NB4 (cell line): ENCODE results near the gene GARNL3.

Experiments used
- CTCF ChIP-seq: IDR thresholded peaks from one replicate; pipeline ENCODE4 v1.5.1; 2012; ENCODE audit warnings: low read depth, low read length
- POLR2A ChIP-seq: IDR thresholded peaks from 2 replicates; pipeline ENCODE4 v1.6.1; 2011; ENCODE audit warnings: mild to moderate bottlenecking; ENCODE audit not compliant: insufficient read length; ENCODE audit errors: extremely low read depth

- TF ChIP-seq CTCF (no peak), POLR2A (no peak)
These were observed 135.2 kb downstream of the GARNL3 start for GRCh38 chr9:127399736-127400269.
